ELR (cell line): ENCODE measurements around the gene AP5B1.

ENCODE experiments used
- DNase-seq: peaks from one replicate; pipeline ENCODE4 v3.0.0-alpha.2; 2015; ENCODE audit warnings: low read depth

AP5B1 gene, protein sequence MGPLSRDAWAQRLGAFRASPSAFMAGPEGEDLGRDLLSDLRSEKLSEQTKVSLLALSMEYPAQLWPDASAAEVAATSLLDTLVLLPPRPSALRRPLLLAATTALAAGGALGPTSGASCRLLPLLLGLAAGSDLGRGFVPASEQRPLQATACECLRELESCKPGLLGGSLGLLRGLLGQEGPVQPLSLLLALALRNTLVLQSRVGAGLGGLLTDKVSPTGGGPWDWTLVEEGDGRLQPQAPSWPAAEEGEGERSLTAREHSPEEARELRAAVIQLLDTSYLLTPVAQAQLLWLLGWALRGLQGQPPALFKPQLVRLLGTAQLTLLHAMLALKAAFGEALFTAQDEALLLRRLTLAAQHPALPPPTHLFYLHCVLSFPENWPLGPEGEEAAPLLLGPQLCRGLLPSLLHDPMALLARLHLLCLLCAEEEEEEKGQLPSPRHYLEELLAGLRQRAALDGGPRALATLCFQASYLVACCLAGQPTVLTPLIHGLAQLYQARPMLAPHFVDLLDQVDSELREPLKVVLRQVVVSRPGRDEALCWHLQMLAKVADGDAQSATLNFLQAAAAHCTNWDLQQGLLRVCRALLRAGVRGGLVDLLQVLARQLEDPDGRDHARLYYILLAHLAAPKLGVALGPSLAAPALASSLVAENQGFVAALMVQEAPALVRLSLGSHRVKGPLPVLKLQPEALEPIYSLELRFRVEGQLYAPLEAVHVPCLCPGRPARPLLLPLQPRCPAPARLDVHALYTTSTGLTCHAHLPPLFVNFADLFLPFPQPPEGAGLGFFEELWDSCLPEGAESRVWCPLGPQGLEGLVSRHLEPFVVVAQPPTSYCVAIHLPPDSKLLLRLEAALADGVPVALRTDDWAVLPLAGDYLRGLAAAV

DNA sequence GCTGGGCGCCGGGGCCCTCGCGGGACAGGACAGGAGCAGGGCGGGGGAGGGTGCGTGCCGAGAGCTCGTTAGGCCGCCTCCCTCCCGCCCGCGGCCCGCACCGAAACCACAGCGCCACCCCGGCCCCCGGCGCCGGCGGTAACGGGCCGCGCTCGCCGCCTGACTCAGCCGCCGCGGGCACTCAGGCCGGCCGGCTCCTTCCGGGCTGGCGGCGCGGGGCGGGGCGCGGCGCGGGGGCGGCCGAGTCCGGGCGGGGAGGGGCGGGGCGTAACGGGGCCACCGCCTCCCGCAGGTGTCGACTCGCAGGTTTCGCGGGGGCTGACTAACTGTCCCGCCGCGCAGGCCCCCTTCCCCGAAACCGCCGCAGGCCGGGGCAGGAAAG is at the start of gene AP5B1:
Gene AP5B1, minus strand, starts transcription at position 207 of the 382 bp plus-strand sequence. CDS start 385 bp downstream, outside the sequence.
- peak; percentile 81 for DNase-seq

DNA sequence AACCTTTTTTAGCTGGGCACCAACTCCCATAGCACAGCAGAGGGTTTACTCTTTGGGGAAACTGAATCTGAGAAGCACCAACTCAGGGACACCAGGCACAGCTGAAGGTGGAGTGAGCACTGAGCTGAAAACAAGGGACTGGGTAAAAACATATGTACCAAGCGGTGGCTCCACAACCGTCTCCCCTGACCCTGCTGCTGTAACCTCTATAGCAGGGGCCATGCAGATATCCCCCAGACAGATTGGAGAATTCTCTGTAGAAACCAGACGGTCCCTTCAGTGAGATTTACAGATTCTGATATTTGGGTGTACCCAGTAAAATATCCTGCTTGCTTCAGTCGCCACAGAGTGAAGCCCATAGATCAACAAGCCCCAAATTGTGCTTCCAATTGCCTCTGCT is 48.7 kb upstream of the AP5B1 start:
- DNase-seq, result no peak

DNA sequence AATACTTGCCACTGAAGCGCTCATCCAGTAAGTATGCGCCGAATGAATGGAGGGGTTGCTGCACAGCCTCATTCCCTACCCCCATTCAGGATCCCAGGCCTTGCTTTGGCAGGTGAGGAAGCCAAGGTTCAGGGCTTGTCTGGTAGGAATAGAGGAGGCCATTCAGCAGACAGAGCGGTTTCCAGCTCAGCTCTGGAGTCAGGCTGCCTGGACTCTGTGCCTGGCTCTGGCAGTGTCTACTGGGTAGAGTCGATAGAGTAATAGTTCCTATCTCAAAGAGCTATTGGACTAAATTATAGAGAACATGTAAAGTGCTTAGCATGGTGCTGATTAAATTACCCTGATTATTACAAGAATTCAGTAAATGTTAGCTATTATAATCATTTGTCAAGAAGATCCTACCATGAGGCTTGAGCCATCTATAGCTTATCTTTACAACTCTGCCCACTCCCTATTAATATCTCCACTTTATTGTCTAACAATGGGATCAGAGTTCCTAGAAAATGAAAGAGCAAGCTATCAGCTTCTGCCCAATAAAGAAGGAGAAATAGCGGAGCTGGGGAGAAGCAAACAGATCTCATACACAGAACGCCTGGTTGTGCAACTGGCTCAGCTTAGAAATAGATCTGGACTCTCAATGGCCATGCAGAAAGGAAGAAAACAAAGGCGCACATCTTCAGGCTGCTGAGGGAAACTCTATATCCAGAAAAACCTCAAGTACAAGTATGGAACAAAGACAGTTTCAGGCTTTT is 46.4 kb upstream of the AP5B1 start:
- no peak for DNase-seq

DNA sequence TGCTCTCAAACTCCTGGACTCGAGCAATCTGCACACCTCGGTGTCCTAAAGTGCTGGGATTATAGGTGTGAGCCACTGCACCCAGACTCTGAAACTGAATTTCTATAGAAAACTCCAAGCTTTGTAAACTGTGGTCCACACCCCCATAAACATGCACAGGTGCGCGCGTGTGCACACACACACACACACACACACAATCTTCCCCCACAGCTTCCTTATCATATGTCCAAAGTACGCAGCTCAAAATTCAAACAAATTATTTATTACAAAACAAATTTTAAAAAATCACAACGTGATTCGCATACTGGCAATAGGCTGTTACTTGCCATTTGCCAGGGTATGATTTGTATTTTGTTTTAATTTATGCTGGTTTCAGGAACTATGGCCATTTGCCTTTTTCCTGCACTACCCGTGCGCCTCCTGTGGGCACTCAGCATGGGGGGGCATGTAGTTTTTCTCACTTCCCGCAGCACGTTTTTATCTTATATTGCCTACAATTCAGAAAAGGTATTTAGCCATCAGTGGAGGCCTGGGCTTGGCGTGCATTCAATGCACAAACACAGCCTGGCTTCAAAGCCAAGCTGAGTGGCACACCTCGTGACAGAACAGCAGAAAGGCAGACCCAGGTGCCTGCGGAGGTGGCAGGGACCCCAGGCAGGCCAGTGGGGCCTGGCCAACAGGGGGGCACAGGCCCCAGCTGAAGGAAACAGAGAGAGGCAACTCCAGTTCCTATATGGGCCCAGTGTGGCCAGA is 42.2 kb upstream of the AP5B1 start:
- DNase-seq, result no peak

DNA sequence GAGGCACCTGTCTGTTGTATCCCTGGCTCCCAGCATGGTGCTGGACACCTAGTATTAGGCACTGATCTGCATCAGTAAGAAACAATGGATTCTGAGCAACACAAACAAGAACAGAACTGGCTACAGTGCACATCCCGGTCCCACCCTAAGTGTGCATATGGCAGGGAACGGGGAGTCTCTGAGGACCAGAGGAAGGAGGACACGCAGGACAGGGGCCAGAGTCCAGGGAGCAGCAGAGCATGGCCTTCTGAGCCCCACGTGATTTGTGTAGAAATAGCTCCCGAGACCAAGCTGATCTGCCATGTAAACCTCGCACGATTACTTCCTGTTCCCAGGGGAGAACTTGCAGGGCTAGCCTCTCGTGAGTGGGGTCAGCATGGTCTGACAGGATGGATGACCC is 40.3 kb upstream of the AP5B1 start:
- no peak for DNase-seq

DNA sequence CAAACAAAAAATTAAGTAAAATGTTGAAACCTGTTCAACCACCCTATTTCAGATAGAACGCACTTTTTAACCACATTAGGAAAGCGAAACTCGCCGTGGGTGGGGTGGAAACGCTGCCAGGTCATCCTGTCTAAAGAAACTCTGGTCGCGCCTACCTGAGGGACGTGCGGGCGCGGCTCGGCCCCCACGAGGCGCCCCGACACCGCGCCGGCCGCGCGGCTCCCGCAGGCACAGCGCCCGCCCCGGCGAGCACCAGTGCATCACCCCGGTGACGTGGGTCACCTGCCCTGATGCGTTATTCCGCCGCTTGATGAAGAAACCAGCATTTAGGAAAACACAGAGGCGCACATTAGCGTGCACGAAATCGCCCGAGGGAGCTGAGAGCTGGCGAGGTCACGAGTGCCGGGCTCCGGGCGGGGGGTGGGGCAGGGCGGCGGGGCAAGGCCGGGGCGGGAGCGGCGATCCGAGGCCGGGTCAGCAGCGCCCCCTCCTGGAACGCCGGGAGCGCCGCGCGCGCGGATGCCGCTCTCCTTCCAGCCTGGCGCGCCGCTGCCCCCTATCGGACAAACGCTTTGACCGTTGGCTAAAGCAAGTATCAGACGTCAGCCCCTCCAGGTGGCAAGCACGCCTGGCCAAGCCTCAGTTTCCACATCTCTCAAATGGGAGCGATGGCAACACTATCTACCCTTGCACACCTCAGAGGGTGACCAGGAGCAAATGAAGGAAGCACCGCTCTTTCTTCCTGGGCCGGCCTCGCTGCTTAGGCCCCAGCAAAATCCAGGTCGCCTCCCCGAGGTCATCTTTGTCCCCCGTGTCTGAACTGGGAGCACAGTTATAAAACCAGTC is 37.3 kb upstream of the AP5B1 start:
- DNase-seq, result peak; percentile 89

DNA sequence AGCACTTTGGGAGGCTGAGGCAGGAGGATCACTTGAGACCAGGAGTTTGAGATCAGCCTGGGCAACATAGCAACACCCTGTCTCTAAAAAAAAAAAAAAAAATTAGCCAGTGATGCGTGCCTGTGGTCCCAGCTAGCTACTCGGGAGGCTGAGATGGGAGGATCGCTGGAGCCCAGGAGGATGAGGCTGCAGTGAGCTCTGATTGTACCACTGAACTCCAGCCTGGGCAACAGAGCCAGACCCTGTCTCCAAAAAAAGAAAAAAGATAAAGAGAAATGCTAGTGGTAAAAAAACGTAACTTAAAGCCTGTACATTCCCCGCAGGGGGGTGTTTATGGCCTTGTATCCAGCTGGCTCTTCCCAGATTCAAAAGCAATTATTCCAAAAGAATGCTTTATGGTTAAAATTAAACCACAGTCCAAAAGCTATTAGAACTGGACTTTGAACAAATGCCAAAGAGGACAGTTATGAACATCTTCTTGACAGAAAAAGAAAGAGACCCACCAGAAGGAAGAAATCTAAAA is 36.6 kb upstream of the AP5B1 start:
- DNase-seq, result peak; percentile 14

DNA sequence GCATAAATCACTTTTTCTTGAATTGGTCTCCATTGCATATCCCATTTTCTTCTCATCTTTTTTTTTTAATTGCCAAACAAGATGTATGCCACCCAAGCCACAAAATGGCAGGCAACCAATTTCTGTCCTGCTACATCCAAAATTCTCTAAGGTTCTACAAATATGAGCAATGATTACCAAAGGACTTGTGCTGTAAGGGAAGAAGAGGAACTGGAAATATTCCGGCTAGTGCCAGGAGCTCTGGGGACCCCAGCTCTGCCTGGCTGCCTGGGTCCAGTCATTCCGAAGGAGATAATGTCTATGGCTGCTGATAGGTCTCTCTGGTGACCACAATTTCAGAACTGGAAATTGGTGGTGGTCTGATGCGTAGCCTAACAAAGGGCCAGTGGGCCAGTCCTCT is 35.9 kb upstream of the AP5B1 start:
- DNase-seq, result no peak

DNA sequence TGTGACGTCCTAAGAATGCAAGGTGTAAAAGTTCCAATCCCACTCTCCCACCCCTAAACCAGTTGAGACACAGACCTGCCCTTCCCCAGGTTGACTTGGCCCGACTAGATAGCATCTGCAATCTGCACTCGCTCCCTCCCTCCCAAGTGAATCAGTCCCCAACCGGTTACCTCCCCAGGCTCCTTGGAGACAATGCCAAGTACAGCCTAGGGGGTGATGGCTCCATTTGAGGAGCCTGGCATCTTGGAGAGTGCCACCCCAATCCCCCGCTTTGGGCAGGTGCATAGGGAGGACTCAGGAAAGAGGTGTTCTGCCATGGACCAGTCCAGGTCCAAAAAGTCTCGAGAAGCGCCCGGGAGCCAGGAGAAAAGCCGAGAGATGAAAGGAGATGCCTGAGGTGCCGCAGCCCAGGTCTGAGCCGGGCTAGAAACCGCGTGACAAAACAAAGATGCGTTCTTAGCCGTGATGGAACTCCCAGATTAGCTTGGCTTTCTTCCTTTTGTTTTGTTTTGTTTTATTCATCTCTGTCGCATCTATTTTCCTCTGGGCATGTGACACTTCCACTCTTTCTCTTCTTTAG is 34.3 kb upstream of the AP5B1 start:
- no peak for DNase-seq

DNA sequence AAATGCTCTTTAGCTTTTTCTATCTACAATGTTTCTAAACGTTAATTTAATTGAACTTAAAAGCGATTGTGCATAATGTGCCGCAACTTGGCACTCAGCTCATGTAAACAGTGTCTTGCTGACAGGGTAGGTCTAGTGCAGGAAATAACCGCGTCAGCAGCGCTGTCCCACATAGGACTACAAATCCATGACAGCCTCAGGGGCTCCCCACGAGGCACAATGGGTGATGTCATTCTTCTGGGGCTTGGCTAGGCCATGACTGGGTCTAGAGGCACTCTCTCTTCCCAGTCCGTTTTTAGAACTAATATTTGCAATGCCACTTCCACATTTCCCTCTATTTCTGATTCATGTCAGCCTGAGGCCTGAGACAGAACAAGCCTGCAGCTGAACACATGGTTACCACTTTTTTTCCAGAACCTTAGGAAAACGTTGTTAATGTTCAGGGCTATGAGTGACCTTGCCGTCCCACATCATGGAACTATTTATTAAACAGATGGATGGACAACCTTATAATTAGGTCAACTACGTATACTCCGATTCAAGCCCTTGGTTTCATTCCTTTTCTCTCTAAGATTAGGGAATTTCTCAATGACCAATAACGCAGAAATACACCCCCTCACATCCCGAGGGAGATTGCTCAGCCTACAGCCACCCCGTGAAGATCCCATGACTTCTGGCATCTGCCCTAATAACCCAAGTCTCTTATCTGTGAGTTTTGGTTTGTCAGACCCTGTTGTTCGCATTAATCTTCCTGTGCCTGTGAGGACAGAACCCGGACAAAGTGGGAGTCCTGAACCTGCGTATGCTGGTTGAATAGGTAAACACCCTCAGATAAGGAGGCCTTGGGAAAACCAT is 33.6 kb upstream of the AP5B1 start:
- DNase-seq, result peak; percentile 39

DNA sequence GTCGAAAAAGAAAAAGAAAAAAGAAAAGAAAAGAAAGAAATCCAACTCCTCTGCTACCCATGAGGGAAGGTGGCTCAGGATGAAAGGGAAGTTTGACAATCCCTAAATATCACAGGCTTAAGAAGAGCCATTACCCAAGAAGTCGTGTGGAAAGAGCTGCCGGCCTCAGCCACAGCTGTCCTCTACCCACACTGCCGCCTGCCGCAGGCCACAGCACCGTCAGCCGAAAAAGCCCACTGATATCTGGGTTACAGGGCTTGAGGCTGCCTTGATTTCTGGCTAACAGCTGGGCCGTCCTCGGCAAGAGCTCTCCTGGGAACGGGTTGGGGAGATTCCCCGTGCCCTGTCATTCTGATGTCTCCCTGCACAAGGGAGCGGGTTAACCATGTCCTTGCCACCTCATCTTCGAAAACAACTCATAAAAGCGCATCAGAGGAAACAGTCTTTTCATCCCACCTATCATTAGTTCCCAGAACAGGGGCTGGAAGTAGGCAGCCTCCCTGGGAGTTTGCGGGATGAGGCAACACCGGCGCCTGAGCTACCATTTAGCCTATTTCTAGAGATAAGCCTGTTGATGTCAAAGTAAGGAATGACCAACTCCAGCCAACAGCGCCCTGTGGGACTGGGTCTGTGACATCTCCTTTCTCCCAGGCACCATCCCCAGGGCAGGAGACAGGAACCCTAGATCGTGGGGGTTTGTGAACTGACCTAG is 31.1 kb upstream of the AP5B1 start:
- DNase-seq, result no peak

DNA sequence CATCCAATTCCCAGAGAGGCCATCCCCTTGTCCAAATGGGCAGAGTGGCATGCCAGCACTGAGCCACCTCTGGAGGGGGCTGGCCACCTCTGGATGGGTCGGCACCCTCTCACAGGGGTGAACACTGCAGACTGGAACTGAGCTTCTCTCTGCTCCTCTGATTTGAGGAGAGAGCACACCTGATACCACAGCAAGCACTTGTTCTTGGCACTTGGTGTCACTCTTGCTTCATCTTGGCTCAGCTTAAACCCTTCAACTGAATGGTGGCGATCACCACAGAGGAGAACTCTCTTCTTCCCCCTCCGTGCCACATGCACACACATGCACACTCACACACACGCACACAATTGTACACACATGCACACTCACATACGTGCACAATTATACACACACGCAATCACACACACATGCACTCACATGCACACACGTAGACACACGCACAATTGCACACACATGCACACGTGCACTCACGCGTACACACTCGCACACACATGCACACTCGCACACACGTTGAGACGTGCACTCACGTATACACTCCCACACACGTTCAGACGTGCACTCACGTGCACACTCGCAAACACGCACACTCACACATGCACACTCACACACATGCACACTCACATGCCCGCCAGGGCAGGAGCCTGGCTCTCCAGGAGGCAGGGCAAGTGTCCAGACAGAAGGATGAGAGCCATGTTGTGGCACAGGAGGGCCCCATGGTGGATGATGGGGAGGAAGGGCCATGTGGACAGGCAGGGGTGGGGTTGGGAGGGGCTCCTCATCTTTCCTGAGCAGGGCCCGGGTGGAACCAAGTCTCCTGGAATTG is 29.5 kb upstream of the AP5B1 start:
- DNase-seq, result no peak

DNA sequence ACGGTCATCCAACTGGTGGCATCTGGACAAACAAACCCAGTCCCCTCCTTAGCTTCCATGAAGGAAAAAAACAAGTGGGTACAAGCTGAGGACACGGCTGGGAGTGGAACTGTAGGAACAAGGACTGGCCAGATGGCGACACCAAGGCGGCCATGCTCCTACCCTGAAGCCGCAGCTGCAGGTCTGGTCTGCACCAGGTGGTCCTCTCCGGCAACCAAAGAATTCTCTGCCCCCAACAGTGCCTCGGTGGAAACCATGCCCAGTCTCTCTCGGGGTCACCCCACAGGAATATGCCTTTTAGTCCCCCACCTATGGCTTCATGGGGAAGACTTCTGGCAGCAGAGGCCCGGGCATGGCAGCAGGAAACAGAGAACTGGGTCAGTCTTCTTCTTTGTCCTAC is 28.7 kb upstream of the AP5B1 start:
- no peak for DNase-seq

DNA sequence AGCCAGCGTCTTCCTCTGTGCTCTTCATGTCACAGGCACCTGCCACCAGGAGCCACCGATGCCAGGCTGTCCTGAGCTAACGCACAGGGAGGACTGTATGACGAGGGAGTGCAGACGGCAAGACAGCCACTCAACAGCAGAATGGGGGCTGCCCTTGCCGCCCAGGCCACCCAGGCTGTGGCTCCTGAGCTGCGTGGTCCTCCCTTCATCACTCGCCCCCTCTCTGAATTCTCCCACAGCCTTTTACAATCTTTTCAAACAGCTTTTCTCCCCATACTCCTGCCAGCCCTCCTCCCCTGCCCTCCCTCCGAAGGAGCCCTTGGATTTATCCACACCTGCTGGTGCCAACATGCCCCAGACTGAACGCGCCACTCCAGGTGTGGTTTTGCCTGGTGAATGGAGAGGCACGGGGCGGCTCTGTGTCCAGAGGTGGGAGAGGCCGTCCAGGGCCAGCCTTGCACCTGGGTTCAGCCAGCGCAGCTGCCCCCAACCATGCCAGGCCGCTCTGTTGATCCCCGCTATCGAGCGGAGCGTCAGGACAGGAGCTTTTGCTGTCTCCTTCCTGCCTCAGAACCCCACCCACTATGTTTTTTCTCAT is 28.1 kb upstream of the AP5B1 start:
- no peak for DNase-seq

DNA sequence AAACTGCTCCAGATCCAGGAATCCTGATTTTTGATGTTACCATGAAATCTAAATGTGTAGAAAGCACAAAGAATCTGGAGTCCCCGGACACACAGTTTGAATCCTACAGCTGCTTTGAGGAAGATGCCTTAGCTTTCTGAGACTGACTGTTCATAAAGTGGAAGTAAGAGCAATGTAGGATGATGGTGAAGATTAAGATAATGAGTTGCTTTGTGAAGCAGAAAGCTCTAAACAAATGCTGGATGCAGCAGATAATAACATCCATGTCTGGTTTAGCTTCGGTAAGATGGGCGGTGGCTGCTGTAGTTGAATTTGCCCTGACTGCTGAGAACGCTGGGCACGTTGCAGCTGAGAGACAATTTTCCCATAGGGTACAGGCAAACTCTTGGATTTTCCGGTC is 26.2 kb upstream of the AP5B1 start:
- no peak for DNase-seq

DNA sequence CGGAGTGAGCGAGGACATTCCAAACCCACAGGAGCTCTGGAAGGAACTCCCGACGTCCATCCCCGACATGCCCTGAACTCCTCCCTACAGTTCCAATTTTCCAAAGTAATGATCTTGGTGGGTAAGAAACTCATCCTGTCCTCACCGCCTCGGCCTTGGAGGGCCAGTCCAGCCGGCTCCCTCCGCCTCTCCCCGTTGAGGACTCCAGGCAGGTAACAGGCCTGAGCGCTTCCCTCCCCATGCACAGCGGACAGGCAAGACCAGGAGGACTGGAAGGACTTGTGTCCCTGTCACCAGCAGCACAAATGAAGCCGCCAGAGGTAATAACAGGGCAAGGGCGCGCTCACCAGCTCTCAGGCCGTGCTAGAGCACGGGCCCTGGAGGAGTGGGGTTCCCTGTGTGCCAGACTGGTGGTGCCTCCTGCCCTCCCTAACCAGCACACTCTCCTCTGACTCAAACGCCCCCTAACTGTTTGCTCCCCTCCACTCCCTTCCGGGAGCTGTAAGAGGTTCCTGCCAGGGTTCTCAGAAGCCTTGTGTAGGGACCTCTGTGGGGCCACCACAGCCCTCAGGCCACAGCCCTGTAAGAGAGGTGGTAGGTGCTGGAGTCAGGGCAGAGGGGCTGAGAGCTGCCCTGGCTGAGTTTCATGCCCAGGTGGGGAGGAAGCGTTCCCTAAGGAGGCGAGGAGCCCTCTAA is 23.2 kb upstream of the AP5B1 start:
- no peak for DNase-seq

DNA sequence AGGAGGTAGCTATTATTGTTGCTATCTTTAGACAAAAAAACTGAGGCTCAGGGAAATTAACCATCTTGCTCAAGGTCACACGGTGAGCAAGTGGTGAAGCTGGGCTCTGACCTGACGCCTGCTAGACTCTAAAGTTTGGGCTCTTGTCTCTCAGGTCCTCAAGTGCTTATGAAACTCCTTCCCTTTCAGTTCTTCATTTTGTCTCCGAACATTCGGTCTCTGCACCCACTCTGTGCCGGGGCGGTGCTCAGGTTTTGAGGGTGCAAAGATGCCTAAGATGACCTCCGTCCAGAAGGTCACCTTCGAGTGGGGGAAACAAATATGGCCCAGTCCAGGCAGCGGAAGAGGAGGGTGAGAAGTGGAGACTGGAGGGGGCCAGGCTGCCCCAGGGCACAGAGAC is 22.1 kb upstream of the AP5B1 start:
- DNase-seq, result no peak
